CD4-positive, alpha-beta T cell treated with Interleukin-2 at 100 ng/mL for 4 hours (primary cell): ENCODE results near the gene CALN1.
"Not testable (repeated sequence)": the region's sequence is repeated elsewhere in the genome, so short reads cannot be mapped to it uniquely, and the experiment has no call there.

Source experiments
- DNase-seq: peaks from one replicate; pipeline ENCODE4 v3.0.0-alpha.2; 2020; ENCODE audit warnings: low spot score

Gene CALN1

DNA sequence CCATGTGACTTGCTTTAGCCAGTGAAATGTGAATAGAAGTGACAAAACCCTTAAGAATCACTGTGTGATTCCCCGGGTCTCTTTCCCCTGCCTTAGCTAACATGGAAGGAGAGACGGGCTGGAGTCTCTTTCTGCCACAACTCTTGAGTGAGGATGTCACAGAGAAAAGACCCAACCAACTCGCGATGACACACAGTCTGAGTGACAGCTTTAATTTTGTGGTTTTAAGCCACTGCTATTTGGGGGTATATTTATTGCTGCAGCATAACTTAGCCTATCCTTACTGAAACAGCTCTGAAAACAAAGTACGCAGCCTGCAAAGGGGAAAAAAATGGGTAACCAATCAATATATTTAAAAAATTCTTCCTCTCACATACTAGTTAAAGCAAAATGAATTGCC is 319.4 kb downstream of the CALN1 start:
- DNase-seq = no peak

DNA sequence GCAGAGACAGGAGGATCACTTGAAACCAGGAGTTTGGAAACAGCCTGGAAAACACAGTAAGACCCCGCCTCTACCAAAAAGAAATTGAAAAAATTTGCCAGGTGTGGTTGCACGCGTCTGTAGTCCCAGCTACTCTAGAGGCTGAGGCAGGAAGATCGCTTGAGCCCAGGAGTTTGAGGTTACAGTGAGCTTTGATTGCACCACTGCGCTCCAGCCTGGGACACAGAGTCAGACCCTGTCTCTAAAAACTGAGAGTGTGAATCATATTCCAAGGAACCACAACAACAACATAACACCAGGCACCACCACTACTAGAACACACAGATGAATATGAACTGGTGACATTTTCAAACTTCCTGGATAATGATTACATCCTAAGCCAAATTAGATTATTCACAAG is 324.2 kb downstream of the CALN1 start:
- DNase-seq = no peak

DNA sequence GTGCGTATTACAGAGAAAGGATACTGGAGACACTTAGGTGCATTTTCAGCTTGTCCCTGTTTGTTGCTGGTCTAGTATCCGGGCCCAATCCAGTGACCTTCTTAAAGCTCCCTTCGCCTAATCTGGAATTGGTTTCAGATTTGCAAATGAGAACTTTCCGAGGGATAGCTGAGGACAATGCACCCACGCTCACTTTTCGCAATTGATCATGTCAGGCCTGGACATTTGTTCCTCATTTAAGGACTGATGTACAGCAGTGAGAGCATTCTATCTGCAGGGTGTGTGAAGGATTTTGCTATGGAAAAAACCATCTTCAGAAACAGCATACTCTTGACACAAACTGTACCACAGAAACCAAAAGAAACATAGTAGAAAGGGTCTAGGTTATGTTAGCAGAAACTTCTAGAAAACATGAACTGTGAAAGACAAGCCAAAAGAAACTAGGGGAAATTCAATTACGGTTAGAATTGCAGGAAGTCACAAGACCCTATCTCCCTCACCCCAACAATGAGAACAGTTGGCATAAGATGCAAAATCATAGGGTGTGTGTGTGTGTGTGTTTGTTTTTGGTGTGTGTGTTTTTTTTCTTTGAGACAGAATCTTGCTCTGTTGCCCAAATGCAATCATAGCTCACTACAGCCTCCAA is 331.1 kb downstream of the CALN1 start:
- no peak for DNase-seq

DNA sequence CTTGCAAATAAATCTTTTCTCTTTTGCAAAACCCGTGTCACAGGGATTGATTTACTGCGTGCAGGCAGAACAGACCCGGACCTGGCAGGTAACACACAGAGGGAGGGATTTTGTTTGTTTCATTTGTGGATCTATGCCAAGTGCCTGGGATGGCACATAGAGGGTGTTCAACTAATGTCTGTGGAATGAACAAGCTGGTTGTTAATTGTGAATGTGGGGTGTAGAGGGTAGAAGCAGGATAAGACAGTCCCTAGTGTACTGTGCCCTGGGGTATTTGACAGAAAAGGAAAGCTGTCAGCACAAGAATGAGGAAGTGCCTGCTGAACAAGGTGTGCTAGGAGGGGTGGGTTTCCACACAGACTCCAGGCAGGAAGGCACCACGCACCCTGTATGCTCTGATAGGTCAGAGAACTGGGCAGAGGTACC is 331.8 kb downstream of the CALN1 start:
- DNase-seq = no peak

DNA sequence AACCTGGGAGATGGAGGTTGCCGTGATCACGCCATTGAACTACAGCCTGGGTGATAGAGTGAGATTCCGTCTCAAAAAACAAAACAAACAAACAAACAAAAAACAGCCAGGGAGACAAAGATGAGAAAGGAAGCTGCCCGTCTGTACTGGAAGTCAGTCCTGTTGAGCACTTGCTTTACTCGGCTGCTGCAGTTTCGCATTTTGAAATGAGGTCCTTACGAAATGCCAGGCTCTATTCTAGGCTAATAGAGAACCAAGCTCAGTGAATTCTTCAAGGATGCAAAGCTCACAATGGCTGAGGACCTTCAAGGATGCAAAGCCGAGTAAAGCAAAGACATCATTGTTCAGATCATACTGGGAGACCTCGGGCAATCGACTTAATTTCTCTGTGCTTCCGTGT is 333.3 kb downstream of the CALN1 start:
- DNase-seq = no peak

DNA sequence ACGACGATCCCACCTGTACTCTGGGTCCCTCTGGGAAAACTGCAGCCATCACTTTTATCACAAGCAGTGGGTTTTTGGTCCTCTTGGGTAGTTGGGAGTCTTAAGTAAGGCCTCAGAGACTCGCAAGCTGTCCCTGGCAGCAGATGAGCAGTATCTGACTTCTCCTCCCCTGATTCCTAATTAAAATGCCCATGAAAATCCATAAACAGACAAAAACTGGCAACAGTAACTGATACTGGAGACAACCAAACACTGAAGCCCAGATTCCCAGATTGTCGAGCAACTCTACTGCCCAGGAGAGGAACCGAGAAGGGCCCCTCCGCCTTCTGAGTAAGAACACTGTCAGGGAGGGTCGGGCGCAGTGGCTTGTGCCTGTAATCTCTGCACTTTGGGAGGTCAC is 333.8 kb downstream of the CALN1 start:
- no peak for DNase-seq

DNA sequence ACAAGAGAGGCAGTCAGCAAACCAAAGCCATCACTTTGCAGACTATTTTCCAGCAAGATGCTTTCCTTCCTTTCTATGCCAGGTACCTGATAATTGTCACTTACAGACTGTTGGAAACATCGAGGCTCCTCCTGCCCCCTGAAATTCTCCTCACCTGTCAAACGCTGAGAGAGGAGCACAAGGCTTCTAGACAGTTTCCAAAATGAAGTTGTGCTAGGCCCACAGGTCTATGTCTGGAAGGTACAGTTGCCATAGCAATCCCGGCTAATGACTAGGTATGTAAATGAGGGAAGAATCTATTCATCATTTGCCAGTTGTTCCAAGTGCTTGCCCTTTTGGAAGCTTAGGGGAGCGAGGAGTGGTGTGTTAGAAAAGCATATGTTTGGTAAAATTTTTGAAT is 334.4 kb downstream of the CALN1 start:
- DNase-seq = no peak

DNA sequence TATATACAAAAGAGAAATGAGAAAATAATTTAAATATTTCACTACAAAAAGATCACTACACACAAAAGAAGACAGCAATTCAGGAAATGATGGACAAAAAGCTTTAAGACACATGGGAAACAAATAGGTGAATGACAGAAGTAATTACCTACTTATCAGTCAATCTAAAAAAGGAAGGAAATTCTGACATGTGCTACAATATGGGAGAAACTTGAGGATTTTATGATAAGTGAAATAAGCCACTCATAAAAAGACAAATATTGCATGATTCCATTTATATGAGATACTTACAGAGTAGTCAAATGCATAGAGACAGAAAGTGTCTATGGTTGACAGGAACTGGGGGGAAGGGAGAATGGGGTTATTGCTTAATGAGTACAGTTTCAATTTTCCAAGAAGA is 339.2 kb downstream of the CALN1 start:
- DNase-seq = no peak

DNA sequence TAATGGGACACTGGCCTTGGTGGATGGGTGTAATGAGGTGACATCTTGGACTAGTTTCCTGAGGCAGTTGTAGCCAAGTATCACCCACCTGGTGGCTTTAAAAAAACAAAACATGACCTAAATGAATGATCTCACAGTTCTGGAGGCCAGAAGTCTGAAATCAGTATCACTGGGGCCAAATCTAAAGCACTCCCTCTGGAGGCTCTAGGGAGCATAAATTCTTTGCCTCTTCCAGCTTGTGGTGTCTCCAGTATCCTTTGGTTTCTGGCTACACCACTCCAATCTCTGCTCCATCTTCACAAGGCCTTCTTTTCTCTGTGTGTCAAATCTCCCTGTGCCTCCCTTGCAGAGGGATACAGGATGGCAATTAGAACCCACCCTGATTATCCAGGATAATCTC is 342.9 kb downstream of the CALN1 start:
- no peak for DNase-seq

DNA sequence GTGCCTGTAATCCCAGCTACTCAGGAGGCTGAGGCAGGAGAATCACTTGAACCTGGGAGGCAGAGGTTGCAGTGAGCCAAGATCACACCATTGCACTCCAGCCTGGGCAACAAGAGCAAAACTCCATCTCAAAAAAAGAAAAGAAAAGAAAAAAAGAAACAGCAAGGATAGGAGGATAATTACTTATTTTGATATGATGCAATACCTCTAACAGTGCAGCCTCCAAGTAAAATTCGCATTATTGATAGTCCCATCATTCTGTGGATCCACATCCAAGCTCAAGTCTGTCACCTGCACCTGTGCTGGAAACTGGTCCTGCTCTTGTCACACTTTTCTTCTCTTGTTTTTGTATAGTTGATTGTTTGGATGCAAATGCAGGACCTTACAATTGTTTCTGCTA is 346.4 kb downstream of the CALN1 start:
- not testable (repeated sequence) for DNase-seq

DNA sequence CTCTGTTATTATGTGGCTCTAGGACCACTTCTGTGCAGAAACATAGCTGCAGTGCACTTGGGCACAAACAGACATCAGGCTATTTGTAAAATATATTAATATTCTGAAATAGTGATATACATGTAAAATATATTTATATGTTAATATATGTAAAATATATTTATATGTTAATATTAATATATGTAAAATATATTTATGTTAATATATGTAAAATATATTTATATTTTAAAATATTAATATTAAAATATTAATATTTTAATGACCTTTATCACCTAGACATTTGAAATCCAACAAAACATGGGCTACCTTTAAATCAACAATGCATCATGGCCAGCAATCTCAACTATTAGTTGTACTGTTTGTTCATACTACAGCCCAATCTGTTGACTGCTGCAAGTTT is 347.2 kb downstream of the CALN1 start:
- no peak for DNase-seq

DNA sequence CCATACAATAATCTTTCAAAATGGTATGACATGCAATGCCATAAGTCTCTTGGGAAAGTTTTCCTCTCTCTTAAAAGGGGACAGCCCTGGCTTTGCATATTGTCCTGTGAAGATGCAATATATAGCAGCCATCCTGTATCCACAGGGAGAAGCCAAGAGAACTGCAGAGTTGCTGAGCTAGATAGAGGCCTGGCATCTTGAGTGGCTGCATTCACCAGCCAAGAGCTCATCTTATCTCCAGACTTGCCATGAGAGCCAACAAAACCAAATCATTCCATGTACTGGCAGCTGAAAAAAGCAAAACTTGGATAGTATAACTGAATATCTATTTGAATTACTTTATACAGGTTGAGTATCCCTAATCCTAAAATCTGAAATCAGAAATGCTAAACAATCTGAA is 348.8 kb downstream of the CALN1 start:
- DNase-seq = no peak

DNA sequence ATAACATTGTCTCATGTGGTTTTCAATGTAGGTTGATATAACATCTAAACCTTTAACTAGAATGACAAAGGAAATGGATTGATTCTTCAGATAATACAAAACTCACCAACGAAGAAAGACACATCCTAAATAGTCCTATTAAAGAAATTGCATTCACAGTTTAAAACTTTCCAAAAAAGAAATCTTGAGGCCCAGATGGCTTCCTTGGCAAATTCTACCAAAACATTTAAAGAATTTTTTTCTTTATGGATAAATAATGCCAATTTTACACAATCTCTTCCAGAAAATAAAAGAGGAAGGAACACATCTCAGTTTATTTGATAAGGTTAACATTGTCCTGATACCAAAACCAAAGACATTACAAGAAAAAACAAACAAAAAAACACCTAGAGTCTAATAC is 349.5 kb downstream of the CALN1 start:
- no peak for DNase-seq

DNA sequence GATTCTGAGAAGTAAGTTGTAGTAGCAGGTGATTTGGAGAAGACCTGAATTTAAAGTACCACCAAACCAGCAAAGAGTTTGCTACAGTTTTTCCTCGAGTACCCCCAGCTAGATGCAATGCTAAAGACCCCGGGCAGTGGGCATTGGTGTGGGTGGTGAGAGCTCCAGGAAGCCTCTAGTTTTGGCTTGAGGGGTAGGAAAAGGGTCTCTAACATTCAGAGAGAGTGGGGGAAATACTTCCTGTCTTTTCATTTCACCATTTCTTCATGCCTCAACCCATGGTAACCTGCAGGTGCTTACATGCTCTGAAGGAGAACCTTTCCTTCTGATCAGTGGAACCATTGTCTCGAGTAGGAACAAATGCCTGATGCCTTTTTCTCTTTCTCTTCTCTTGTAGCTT is 352.2 kb downstream of the CALN1 start:
- no peak for DNase-seq

DNA sequence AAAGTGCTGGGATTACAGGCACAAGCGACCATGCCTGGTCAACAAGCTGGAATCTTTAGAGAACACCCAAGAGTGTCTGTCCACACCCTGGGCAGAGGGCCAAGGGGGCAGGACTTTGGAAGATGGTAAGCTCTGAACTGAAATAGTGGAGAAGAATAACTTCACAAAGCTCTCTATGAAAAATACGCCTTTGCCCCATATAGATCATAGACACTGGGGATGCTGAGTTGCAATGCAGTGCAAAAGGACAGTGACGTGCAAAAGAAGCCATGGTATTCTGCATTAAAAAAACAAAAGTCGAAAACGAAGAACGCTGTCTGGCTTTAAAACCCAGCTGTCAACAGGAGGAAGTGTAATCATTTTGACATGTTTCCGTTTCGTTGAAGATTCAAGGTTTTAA is 353.6 kb downstream of the CALN1 start:
- DNase-seq = no peak

DNA sequence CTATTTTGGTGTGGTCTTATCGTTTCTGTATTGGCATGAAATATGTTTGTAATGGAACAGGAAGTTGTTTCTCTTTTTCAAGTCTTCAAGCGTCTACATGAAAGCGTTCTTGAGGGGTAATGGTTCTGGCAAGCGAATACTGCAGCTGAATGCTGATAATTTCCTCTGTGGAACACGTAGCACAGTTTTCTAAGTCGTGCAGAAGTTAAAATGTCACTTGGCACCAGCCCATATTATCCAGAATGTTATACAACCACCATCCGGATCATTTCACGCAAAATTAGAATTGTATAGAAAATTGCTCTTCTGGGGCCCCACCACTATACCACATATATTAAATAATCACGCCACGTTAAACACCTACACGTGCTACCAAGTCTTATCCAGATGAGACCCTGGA is 354.3 kb downstream of the CALN1 start:
- no peak for DNase-seq

DNA sequence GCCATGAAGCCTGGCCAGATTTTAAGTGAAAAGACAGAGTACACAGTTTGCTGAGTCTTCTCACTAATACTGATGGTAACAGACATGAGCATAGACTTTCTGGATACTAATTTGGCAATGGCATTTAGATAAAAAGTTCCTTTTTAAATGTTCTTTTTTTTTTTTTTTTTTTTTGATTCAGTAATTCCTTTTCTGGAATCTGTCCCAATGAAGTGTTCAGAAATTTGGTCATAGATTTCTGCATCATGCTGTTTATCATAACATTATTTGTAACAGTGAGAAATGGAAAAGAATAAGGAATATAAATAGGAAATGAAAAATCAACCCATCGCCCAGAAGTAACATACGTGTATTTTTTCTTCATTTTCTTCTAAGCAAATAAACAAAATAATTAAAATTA is 354.9 kb downstream of the CALN1 start:
- DNase-seq = no peak

DNA sequence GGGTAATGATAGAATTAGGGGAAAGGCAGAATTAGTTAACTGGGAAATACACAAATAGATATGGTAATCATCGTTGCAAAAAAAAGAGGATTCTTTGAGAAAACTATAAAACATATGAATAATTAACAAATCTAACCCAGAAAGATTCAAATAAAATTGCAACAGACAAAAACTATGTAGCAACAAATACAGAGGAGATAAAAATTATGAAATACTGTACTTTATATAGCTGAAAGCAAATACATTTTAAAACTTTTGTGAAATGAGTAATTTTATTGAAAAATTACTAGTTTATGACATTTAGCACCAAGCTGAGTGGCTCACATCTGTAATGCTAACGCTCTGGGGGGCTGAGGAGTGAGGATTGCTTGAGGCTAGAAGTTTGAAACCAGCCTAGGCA is 356.7 kb downstream of the CALN1 start:
- no peak for DNase-seq

DNA sequence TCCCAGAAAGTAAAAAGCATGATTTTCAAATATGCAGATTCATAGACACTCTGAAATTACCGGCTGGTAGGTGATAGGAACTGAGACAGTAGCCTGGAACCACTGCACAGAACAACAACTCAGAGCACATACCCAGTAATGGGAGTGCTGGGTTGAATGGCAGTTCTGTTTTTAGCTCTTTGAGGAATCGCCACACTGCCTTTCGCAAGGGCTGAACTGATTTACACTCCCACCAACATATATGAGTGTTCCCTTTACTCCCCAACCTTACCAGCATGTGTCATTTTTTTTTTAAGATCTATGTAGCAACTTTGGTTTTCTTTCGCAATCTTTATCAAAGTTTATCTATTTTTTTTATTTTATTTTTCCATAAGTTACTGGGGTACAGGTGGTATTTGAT is 358.8 kb downstream of the CALN1 start:
- DNase-seq = no peak

DNA sequence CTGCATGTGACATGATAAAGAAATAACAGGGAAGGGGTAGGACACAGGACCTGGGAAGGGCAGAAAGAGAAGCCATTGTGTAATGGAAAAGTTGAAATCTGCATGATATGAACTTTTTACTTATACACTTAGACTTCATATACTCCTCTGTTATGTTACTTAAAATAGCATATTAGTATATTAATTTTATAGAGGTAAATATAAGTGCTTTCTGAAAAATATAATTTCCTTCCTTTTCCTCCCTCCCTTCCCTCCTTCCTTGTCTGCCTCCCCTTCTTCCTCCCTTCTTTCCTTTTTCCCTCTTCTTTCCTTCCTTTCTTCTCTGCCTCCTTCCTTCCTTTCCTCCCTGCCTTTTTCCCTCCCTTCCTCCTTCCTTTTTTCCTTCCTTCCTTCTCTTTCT is 363.7 kb downstream of the CALN1 start:
- no peak for DNase-seq

DNA sequence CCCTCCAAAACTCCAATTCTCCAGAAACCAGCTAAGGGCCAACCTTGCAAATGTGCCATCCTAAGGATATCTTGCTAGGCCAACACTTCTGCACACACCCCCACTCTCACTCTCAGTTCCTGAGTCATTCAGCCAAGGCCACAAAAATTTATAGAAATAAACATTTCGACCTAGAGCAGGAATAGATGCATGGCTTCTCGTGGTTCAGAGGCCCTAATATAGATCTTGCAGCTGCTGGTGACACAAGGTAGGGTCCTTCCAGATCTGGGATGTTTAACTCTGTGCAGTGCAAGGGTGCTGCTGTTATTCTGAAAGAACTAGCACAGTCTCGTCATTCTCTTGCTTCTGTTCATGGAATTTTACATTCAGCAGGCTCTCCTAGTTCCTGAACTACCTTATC is 369.3 kb downstream of the CALN1 start:
- DNase-seq = no peak

DNA sequence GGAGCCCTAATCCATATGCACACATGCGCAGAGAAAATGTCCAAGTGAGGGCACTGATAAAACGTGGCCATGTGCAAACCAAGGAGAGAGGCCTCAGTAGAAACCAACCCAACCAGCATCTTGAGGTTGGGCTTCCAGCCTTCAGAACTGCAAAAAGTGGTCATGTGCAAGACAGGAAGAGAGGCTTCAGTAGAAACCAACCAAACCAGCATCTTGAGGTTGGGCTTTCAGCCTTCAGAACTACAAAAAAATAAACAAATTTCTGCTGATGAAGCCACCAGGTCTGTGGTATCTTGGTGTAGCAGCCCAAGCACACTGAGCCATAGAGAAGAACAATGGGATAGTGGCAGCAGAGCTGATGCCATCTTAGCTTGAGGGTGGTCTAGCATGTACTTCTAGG is 371.5 kb downstream of the CALN1 start:
- DNase-seq = no peak

DNA sequence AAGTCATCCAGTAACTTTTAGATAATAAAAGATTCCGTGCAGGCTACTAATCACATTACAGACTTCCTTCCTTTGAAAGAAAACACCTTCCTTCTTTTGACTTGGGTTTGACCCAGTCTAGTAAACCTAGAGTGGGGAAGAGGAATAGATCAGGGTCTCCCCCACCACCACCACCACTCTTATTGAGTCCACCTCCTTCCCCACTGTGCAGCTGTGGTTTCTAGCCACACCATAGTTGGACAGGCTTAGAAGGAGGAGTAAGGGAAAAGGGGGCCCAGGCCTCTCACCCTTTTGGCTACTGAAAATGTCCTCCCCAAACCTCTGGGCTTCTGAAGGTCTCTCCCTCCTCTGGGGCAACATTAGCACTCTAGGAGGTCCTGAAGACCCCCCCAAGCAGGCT is 372.7 kb downstream of the CALN1 start:
- no peak for DNase-seq

DNA sequence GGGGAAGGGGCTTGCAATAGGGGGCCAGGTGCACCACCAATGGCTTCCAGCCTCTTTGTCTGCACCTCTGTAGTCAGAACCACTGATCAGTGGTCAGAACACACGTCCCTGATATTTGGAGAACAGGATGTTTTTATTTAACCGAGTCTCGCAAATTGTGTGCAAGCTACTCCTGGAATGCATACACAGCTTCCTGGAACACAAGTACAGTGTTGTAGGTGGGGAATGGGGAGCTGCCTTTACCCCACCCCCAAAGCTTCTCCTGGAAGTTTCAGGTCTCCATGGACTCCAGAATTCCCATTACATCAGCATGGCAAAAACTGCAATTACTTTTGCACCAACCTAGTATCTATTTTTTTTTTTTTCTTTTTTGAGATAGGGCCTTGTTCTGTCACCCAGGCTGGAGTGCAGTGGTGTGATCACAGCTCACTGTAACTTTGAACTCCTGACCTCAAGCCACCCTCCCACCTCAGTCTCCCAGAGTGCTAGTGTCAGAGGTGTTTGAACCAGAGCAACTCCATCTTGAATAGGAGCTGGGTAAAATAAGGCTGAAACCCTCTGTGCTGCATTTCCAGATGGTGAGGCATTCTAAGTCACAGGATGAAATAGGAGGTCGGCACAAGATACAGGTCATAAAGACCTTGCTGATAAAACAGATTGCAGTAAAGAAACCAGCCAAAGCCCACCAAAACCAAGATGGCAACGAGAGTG is 374.0 kb downstream of the CALN1 start:
- DNase-seq = no peak
